GM12892 (cell line): ENCODE results near the gene LYPD6B.

Experiments
- POLR2A ChIP-seq: IDR thresholded peaks from 2 replicates; pipeline ENCODE4 v1.6.1; 2011; ENCODE audit warnings: low read depth, low read length, control low read depth
- POLR2AphosphoS5 ChIP-seq: IDR thresholded peaks from 2 replicates; pipeline ENCODE4 v1.6.1; 2011; ENCODE audit warnings: low read depth, low read length, control low read depth
- TAF1 ChIP-seq: IDR thresholded peaks from 2 replicates; pipeline ENCODE4 v1.6.1; 2011; ENCODE audit warnings: low read depth, mild to moderate bottlenecking, control low read depth, low read length, borderline replicate concordance

- TF ChIP-seq POLR2AphosphoS5 (no peak), TAF1 (no peak), POLR2A (no peak)
Measured at GRCh38 chr2:149093579-149093978, 55.1 kb downstream of the LYPD6B start.
